K562 (cell line): Measurements from ENCODE around the gene RASSF10. TPM values are rescaled to one million over a fixed set of nuclear protein-coding genes. Genes with fewer than 3 reads are reported as not detected.

Experiments used
- ATAC-seq: fragments of 200-7000 bp; cut with Tn5 transposase; 3 replicates; pipeline ENCODE4 v1.9.1; 2020; ENCODE audit warnings: moderate library complexity
- BruUV-seq: library from RNA; stranded (reverse); fragments of 400-500 nt; replicated peaks from 2 replicates; lab custom pipeline; 2021; lab: Mats Ljungman, UMichigan
- CTCF ChIA-PET: fragments of 300-600 bp; formaldehyde crosslinking; extraction: SDS; loops from one replicate; lab custom pipeline; 2021; ENCODE audit warnings: low intra/inter-chr PET ratio; lab: Yijun Ruan, JAX
- POLR2A ChIA-PET: fragments of 300-600, 350-650 bp; sonication (Branson Sonifier 250); formaldehyde crosslinking; extraction: SDS; loops from one replicate; lab custom pipeline; 2021; ENCODE audit warnings: antibody characterized with exemption, inconsistent platforms; lab: Yijun Ruan, JAX
- DNase-seq, 4 experiments: peaks; one replicate each; pipeline versions ENCODE4 v3.0.0 to v3.0.0-alpha.2; 2011 to 2018; ENCODE audit warnings: low spot score in 3 of 4, mixed read lengths in 3 of 4; ENCODE audit errors: extremely low read depth in 1 of 4
- FAIRE-seq: peaks from 2 replicates; lab custom pipeline; 2011; peaks lifted over from hg19 to GRCh38; lab: Jason Lieb, UNC
- H2AFZ ChIP-seq: 2 replicates; pipeline ENCODE4 v1.6.0; 2011; ENCODE audit warnings: low read depth, low read length, control low read depth, inconsistent platforms
- H3K27ac ChIP-seq: fragments of 200-600 bp; 3 replicates; pipeline ENCODE4 v1.8.0; 2011; ENCODE audit warnings: low read depth, mild to moderate bottlenecking, control low read depth, inconsistent platforms, low read length, moderate library complexity, mixed read lengths; ENCODE audit errors: extremely low read depth
- H3K27me3 ChIP-seq, 2 experiments: fragments of 300-600 bp in 1 of 2; 2 replicates in 1 of 2; 3 replicates in 1 of 2; pipeline versions ENCODE4 v1.6.0 to v1.8.0; 2011; ENCODE audit warnings: inconsistent platforms in 2 of 2, low read length in 2 of 2, mild to moderate bottlenecking in 1 of 2, mixed read lengths in 1 of 2, moderate library complexity in 1 of 2; ENCODE audit not compliant: control insufficient read depth in 2 of 2, insufficient read depth in 2 of 2
- H3K36me3 ChIP-seq: fragments of 300-600 bp; 3 replicates; pipeline ENCODE4 v1.8.0; 2011; ENCODE audit warnings: mild to moderate bottlenecking, low read length, inconsistent platforms; ENCODE audit not compliant: control insufficient read depth, insufficient read depth
- H3K4me1 ChIP-seq, 2 experiments: fragments of 200-600 bp in 1 of 2; replicated peaks in 1 of 2; 2 replicates in 1 of 2; 3 replicates in 1 of 2; pipeline versions ENCODE4 v1.5.1 to v1.8.0; 2011; ENCODE audit warnings: inconsistent platforms in 2 of 2, low read length in 2 of 2, mild to moderate bottlenecking in 1 of 2, mixed read lengths in 1 of 2, moderate library complexity in 1 of 2; ENCODE audit not compliant: control insufficient read depth in 2 of 2, insufficient read depth in 2 of 2
- H3K4me2 ChIP-seq: 2 replicates; pipeline ENCODE4 v1.6.1; 2011; ENCODE audit warnings: low read length, control low read depth, inconsistent platforms, mixed read lengths; ENCODE audit not compliant: insufficient read depth
- H3K4me3 ChIP-seq: fragments of 200-600 bp; sonication (generic), shearing (Covaris generic); 2 replicates; pipeline ENCODE4 v1.5.1; 2016; ENCODE audit warnings: control low read depth, inconsistent platforms
- H3K79me2 ChIP-seq: fragments of 200-600 bp; 3 replicates; pipeline ENCODE4 v1.8.0; 2011; ENCODE audit warnings: low read length, inconsistent platforms; ENCODE audit not compliant: control insufficient read depth, insufficient read depth
- H3K9ac ChIP-seq, 2 experiments: 2 replicates each; pipeline versions ENCODE4 v1.6.0 to v1.6.1; 2011; ENCODE audit warnings: low read depth in 2 of 2, low read length in 2 of 2, control low read depth in 1 of 2, inconsistent platforms in 1 of 2, mild to moderate bottlenecking in 1 of 2, mixed read lengths in 1 of 2; ENCODE audit not compliant: insufficient read depth in 1 of 2
- H3K9me1 ChIP-seq: one replicate; pipeline ENCODE4 v1.6.0; 2011; ENCODE audit warnings: inconsistent platforms, mild to moderate bottlenecking, low read length, moderate library complexity; ENCODE audit not compliant: control insufficient read depth, insufficient read depth
- H3K9me3 ChIP-seq: replicated peaks from 2 replicates; pipeline ENCODE4 v1.5.1; 2011; ENCODE audit warnings: low read depth, low read length, inconsistent platforms; ENCODE audit not compliant: control insufficient read depth, insufficient read depth
- H4K20me1 ChIP-seq: replicated peaks from 2 replicates; pipeline ENCODE4 v1.6.1; 2011; ENCODE audit warnings: low read length, inconsistent platforms, mixed read lengths; ENCODE audit not compliant: control insufficient read depth, insufficient read depth
- CCAR2 ChIP-seq: fragments of 200-400 bp; formaldehyde crosslinking; IDR thresholded peaks from 2 replicates; pipeline ENCODE4 v1.6.1; 2017; ENCODE audit warnings: mild to moderate bottlenecking, low read depth, low read length
- CHD2 ChIP-seq: IDR thresholded peaks from 2 replicates; pipeline ENCODE4 v1.6.1; 2011; ENCODE audit warnings: low read depth, low read length
- E2F1 ChIP-seq: sonication (generic); formaldehyde crosslinking; IDR thresholded peaks from 2 replicates; pipeline ENCODE4 v1.8.1; 2023; ENCODE audit warnings: mild to moderate bottlenecking, missing genetic modification reagents, moderate library complexity
- ETV6 ChIP-seq, 3 experiments: fragments of 150-350 bp in 1 of 3; sonication (generic) in 1 of 3; formaldehyde crosslinking in 1 of 3; IDR thresholded peaks; 2 replicates each; pipeline versions ENCODE4 v1.6.1 to v1.8.0; 2014 to 2022; ENCODE audit warnings: borderline replicate concordance in 2 of 3, low read depth in 2 of 3, antibody characterized with exemption in 1 of 3, low read length in 1 of 3, mild to moderate bottlenecking in 1 of 3, missing genetic modification reagents in 1 of 3
- FOXK2 ChIP-seq, 2 experiments: fragments of 450-650 bp; IDR thresholded peaks in 1 of 2; conservative IDR thresholded peaks in 1 of 2; 2 replicates each; pipeline ENCODE4 v1.6.1; 2016; ENCODE audit warnings: low read depth in 2 of 2, mild to moderate bottlenecking in 1 of 2
- KLF16 ChIP-seq: IDR thresholded peaks from 2 replicates; pipeline ENCODE4 v1.6.1; 2016; ENCODE audit warnings: antibody characterized with exemption
- POLR2H ChIP-seq: IDR thresholded peaks from 2 replicates; pipeline ENCODE4 v1.6.1; 2016; ENCODE audit warnings: missing genetic modification characterization, low read depth, mild to moderate bottlenecking, control low read depth, missing compliant biosample characterization, moderate library complexity
- TFE3 ChIP-seq: fragments of 450-650 bp; formaldehyde crosslinking; IDR thresholded peaks from 2 replicates; pipeline ENCODE4 v1.4.0; 2020; ENCODE audit warnings: mild to moderate bottlenecking, mixed read lengths
- WGBS: fragments of 100-300 bp; shearing (Covaris generic); methylation state at CpG from one replicate; pipeline ENCODE4 v1.1.6; 2016; ENCODE audit warnings: low coverage, mixed read lengths; ENCODE audit not compliant: insufficient coverage; ENCODE audit errors: missing lambda C conversion rate; 5-methylcytosine and 5-hydroxymethylcytosine counted together
- in situ Hi-C: fragments of 300-500 bp; cut with MboI; formaldehyde crosslinking; loops from 4 replicates; pipeline ENCODE4 v1.15.0; 2018; ENCODE audit warnings: inconsistent platforms, mixed read lengths
- intact Hi-C: fragments of 100-400 bp; cut with micrococcal nuclease; formaldehyde crosslinking; loops from 2 replicates; pipeline ENCODE4 v1.14.2; 2022
- polyA plus RNA-seq, 8 experiments: library from polyadenylated mRNA; depleted of rRNA in 4 of 8; stranded (reverse) in 5 of 8; unstranded in 3 of 8; fragments of >200 nt; fragmentation: Nextera tagmentation in 2 of 8; fragmentation: Illumina TruSeq in 1 of 8; extraction: Ambion mirVana in 2 of 8; extraction: Trizol in 1 of 8; gene quantifications; 2 replicates each; pipeline versions ENCODE4 v1.2.1 to v1.2.3, GENCODE V29; 2011 to 2014; ENCODE audit warnings: inconsistent platforms in 1 of 8, missing spikeins in 1 of 8
- total RNA-seq, 7 experiments: library from RNA; depleted of rRNA in 6 of 7; stranded (reverse); fragments of >200 nt in 6 of 7; fragmentation: Illumina TruSeq in 2 of 7; extraction: Trizol in 2 of 7; gene quantifications; 2 replicates each; pipeline versions ENCODE4 v1.2.1 to v1.2.3, GENCODE V29; 2011 to 2021; ENCODE audit warnings: low replicate concordance in 1 of 7

The RASSF10 gene
- total and polyA plus RNA-seq, 9 of the 15 experiments (the other 6 are each of a cell fraction or from before 2014, with no cell fraction given) = not detected

- intact Hi-C loops (no loop called here), in situ Hi-C loops (loop anchor here (10.0 kb wide), 1 partner anchor 123 kb away; no protein-coding TSS in a partner anchor)
- no peak overlapping the region for H2AFZ ChIP-seq
- CTCF ChIA-PET = no interaction called here
- H3K9ac ChIP-seq = no peak overlapping the region
- DNase-seq (no peak), FAIRE-seq (no peak), ATAC-seq (no peak)
- no peak overlapping the region for H3K27ac ChIP-seq
- H3K4me1 ChIP-seq = peaks cover 9 to 42% of the 10 kb centered on the region in 2 experiments; a peak in 3 of 5 replicates
- no peaks in the 10 kb centered on the region for H3K9me1 ChIP-seq
- peaks cover 5% of the 10 kb centered on the region; the same call in 1 of the 2 replicates for H4K20me1 ChIP-seq
- peaks cover 20% of the 10 kb centered on the region for H3K36me3 ChIP-seq
- TF ChIP-seq CCAR2 (no peak), TFE3 (CRISPR knock-in tag) (peak; percentile 44; the same call in 1 of the 2 replicates)
- TF ChIP-seq, all 486 proteins: peak for 1
- WGBS = 68% methylated on average over 1 of the region's 1 CpG
- POLR2A ChIA-PET = no interaction called here
- BruUV-seq = no TSS peak
- H3K79me2 ChIP-seq = peaks cover 29% of the 10 kb centered on the region
- H3K27me3 ChIP-seq = no peaks in the 10 kb centered on the region
- H3K4me2 ChIP-seq = no peak overlapping the region
- no peaks in the 10 kb centered on the region; the same call in 1 of the 2 replicates for H3K9me3 ChIP-seq
- H3K4me3 ChIP-seq = no peak overlapping the region
Measured at GRCh38 chr11:12991426-12991825, 17.7 kb upstream of the RASSF10 start.

- Histone ChIP-seq H3K79me2 (peaks cover 7% of the 10 kb centered on the region), H3K36me3 (no peaks in the 10 kb centered on the region), H3K27ac (no peak overlapping the region), H3K9me3 (no peaks in the 10 kb centered on the region; the same call in 1 of the 2 replicates), H4K20me1 (no peaks in the 10 kb centered on the region), H3K4me1 (peaks cover 4 to 40% of the 10 kb centered on the region in 2 experiments; a peak in 3 of 5 replicates), H3K27me3 (no peaks in the 10 kb centered on the region), H3K9ac (no peak overlapping the region), H3K4me2 (no peak overlapping the region), H3K4me3 (no peak overlapping the region), H3K9me1 (no peaks in the 10 kb centered on the region), H2AFZ (no peak overlapping the region)
- CTCF ChIA-PET = no interaction called here
- DNase-seq (no peak), FAIRE-seq (no peak), ATAC-seq (no peak)
- intact Hi-C loops = no loop called here
- BruUV-seq = no TSS peak
- 43% methylated on average over 1 of the region's 1 CpG for WGBS
- POLR2A ChIA-PET = no interaction called here
- in situ Hi-C loops = loop anchor here (10.0 kb wide), 1 partner anchor 121 kb away; no protein-coding TSS in a partner anchor
- TF ChIP-seq FOXK2 (conservative IDR thresholded peaks at IDR 0.05 in 1 of 2, IDR thresholded peaks at IDR 0.05 in 1 of 2; ENCODE audit: low read depth in 2 of 2) (no peak), ETV6 (IDR thresholded peaks at IDR 0.05; ENCODE audit: borderline replicate concordance in 1 of 2, low read depth in 2 of 2, low read length in 1 of 2) (no peak), ETV6 (CRISPR knock-in tag; IDR thresholded peaks at IDR 0.05; ENCODE audit: borderline replicate concordance) (no peak), CHD2 (no peak), KLF16 (no peak), E2F1 (no peak), POLR2H (no peak)
Measured at GRCh38 chr11:12993626-12994025, 15.5 kb upstream of the RASSF10 start.
